HG02938 (cell line): Measurements from ENCODE around the gene NETO2.
"Not testable (repeated sequence)": the region's sequence is repeated elsewhere in the genome, so short reads cannot be mapped to it uniquely, and the experiment has no call there.

Experiments used
- ATAC-seq: cut with Tn5 transposase; IDR thresholded peaks from one replicate; pipeline ENCODE4 v1.9.1; 2021; ENCODE audit warnings: mild to moderate bottlenecking, moderate library complexity; ENCODE audit not compliant: unreplicated experiment

The NETO2 gene

GRCh38 chr16:47136099-47136842 is 7.5 kb downstream of the NETO2 start:
- no peak for ATAC-seq

DNA sequence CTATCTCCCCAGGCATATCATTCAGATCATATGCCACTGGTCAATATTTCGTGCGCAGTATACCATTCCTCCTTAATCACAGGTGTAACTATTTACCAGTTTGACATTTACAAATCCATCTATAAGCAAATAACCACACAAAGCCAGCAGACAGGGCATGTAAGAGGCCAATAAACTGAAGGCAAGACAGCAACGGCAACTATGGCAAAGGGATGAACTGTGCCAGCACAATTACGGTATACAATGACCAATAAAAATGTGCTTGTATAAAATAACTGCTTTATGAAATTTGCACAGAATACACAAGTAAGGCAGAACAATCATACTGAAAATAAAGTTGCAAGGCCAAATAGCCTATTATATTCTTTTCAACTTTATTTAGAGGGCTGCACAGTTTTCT is 9.2 kb downstream of the NETO2 start:
- ATAC-seq = no peak

DNA sequence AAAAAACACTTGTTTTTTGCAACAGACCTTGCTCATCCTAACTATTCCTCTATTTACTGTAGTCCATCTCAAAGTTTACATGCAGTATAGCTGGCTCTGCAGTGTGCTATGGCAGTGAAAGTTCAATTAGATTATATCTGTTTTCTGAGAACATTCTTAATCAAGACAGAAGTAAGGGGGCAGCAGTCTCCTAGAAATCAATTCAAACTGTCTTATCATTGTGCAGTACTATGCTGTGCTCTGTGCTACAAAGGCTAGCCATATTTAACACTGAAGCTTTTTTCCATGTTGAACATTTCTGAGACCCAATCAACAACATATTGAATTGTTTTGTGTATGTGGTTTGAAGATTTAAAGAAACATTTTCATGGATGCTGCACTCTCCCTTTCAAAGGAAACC is 11.4 kb downstream of the NETO2 start:
- no peak for ATAC-seq

DNA sequence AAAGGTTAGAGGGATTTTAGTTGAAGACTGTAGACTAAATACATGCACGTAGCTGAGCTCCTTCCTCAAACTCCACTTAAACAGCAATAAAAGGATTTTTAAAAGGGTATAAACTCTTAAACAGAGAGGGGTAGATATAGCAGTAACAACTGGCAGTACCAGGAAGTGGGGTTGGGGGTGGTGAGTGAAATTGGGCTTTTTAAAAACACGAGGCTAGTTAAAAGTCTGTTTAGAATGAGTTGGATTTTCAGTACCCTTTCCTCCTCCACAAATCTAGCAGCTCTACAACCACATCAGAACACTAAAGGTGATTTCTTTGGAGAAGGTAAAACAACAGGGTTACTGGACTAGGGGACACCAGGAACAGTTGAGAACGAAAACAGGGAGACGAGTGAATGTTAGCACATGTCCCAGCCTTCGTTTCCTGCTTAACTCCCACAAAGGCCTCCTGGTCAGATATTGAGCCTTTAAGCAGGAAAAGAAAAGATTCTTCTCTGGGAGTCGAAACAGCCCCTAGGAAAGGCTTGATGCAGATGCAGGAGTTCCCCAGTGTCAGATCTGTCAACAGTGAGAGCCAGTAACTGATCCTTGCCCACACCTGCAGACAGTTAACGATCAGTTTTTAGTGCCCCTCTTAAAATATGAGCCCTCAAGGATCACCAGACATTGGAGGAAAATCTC is 13.8 kb downstream of the NETO2 start:
- ATAC-seq = no peak

DNA sequence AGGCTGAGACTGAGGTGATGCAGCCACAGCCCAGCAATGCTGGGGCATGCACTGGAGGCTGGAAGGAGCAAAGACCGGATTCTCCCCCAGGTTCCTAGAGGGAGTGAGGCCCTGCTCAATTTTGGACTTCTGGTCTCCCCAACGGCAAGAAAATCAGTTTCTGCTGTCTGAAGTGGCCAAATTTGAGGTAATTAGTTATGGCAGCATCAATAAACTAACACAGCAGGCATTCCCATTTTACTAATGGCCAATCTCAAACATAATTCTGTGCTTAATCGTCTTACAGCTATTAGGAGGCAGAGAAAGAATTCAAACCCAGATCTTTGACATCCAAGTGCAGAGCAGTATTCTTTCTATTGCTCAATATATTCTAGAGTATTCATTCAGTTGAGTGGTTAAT is 16.2 kb downstream of the NETO2 start:
- ATAC-seq = no peak

DNA sequence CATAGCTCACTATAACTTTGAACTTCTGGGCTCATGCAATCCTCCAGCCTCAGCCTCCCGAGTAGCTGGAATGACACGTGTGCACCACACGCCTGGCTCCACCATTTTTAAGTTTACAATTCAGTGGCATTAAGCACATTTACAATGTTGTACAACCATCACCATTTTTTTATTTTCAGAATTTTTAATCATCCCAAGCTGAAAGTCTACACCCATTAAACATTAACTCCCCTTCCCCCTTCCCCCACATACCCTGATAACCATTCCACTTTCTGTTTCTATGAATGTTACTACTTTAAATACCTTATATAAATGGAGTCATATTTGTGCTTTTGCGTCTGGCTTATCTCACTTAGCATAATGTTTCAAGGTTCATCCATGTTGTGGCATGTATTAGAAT is 18.0 kb downstream of the NETO2 start:
- ATAC-seq = no peak

DNA sequence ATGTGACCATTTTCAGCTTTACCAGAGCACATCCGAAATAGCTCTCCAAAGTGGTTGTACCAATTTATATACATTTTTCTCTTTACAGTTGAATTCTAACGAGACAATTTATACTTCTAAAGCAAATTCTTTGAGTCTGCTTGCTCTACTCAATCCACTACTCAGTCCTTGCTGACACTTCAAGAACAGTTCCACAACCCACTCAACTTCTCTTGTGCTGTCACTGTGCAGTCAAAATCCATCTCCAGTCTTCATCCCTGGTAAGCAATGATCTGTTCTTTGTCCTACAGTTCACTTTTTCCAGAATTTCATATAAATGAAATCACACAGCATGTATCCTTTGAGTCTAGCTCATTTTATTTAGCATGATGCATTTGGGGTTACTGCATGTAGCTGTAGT is 30.6 kb downstream of the NETO2 start:
- no peak for ATAC-seq

- ATAC-seq = no peak
These were observed 32.8 kb downstream of the NETO2 start for GRCh38 chr16:47110939-47111338.

DNA sequence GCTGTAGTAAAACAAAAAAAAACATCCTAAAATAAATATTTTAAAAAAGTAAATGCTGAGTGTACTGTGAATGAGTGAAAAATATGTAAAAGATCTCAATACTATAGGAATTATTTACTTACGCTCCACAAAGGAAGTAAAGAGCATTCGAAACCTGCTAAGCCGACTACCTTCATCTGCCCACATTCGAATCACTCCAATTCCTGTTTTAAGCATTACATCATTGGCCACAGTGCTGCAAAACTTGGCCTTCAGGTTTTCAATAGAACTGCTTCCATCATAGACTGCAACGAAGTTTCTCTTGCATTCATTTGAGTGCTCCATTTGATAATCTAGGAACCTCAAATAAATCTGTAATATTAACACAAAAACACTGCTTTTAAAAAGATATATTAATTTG is 34.4 kb downstream of the NETO2 start:
- ATAC-seq = no peak

GRCh38 chr16:47102921-47103320 is 40.8 kb downstream of the NETO2 start:
- ATAC-seq = not testable (repeated sequence)

GRCh38 chr16:47097154-47097553 is 46.6 kb downstream of the NETO2 start:
- ATAC-seq = not testable (repeated sequence)

GRCh38 chr16:47096297-47096696 is 47.4 kb downstream of the NETO2 start:
- ATAC-seq = no peak

- ATAC-seq = no peak
These were observed 59.5 kb downstream of the NETO2 start for GRCh38 chr16:47084198-47084597.

DNA sequence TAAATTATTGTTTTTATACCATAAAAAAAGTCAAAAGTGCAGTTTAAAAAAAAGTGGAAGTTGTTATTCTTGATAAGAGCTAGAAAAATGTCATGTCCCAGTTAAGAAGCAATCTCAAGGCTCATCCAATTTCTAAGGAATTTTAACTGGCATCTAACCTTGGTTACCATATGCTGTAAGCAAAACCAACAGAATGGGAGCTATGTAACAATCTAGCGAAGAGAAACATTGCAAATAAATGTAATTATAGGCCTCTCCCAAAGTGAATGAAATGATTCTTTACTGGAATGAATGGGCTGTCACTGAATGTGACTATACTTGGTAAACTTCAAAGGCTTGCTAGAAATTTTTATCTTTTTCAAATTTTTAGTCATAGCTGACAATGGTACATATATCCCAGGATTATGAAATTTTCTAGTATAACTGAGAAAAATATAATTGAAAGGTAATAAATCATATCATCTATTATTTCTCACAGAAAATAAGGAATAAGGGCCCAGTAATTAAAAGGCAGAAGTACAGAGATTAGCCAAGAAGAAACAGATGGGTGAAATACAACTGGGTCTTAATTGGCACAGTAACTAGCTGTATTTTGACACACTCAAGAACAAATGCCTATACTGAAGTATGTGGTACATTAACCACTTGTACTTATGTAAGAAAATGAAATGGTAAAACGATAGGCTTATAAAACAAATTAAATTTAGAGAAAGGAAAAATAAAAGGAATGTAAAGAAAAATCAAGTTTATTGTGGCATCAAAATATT is 61.5 kb downstream of the NETO2 start:
- ATAC-seq = no peak

- ATAC-seq = no peak
These were observed 62.6 kb downstream of the NETO2 start for GRCh38 chr16:47081115-47081514.

DNA sequence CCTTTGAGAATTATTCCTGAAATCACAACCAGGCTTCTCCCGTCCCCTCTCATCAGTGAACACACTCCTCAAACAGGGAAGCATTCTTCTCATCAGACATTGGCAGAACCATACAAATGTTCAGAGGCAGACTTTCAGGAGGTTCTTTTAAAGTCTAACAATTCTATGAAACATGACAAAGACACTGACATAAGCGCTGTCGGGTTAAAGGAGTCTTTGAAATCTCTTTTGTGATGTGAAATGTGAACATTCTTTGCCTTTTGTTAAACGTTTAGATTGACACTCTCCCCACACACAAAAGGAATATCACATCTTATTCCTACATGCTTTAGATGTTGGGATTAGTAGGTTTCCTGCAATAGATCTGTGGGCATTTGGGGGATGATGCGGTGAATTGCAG is 63.9 kb downstream of the NETO2 start:
- no peak for ATAC-seq

- ATAC-seq = no peak
These were observed 70.3 kb downstream of the NETO2 start for GRCh38 chr16:47073223-47074155.

DNA sequence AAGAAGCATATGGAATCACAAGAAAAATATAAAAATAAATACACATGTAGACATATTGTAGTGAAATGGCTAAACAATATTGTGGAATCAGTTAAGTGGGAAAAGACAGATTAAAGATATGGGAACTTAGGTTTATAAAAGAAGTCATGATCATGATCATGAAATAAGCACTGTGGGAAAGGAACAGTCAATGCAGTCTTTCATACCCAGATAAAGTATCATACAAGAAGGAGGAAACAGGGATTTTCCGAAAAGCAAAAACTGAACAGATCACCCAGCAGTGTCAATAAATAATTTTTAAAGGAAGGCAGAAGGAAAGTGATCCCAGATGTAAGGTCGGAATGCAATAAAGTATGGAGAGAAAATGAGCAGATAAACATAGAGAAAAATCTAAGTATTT is 71.6 kb downstream of the NETO2 start:
- ATAC-seq = no peak

GRCh38 chr16:47069841-47070584 is 73.7 kb downstream of the NETO2 start:
- no peak for ATAC-seq

- no peak for ATAC-seq
These were observed 74.4 kb downstream of the NETO2 start for GRCh38 chr16:47069313-47069712.
